Skeletal muscle tissue (tissue), 2 donors: ENCODE measurements around the gene SLC39A2. TPM values are rescaled to one million over a fixed set of nuclear protein-coding genes. Genes with fewer than 3 reads are reported as not detected.

Experiments used
- small RNA-seq: library from RNA; depleted of rRNA; stranded (forward); fragments of <200 nt; gene quantifications from one replicate; pipeline ENCODE3, GENCODE V24; 2014
- total RNA-seq: library from RNA; depleted of rRNA; stranded (reverse); fragments of >200 nt; gene quantifications from one replicate; pipeline ENCODE4 v1.2.3, GENCODE V29; 2014

The SLC39A2 gene
- total RNA-seq, 1 donor from 2014 or later, result not detected

Small RNAs within 50 kb of the gene (small RNA-seq; reads per million reads assigned to genes)
- not detected for gene RN7SL189P

Other genes starting within 250 kb of the SLC39A2 start
- not detected for gene EDDM3B, start 230.9 kb upstream of the SLC39A2 start, total RNA-seq
- gene RNASE6, start 218.0 kb upstream of the SLC39A2 start, total RNA-seq, result 5.2 TPM
- gene RNASE1, start 196.4 kb upstream of the SLC39A2 start, total RNA-seq, result 113 TPM
- not detected for gene RNASE3, start 107.9 kb upstream of the SLC39A2 start, total RNA-seq
- gene RNASE2, start 43.8 kb upstream of the SLC39A2 start, total RNA-seq, result not detected
- gene METTL17, start 9.3 kb upstream of the SLC39A2 start, total RNA-seq, result 45.4 TPM
- 162 TPM for gene NDRG2, start 25.8 kb downstream of the SLC39A2 start, total RNA-seq
- not detected for gene TPPP2, start 30.9 kb downstream of the SLC39A2 start, total RNA-seq
- not detected for gene RNASE13, start 35.5 kb downstream of the SLC39A2 start, total RNA-seq
- gene RNASE7, start 43.1 kb downstream of the SLC39A2 start, total RNA-seq, result not detected
- not detected for gene RNASE8, start 58.5 kb downstream of the SLC39A2 start, total RNA-seq
- 32.4 TPM for gene ARHGEF40, start 71.0 kb downstream of the SLC39A2 start, total RNA-seq
- gene ZNF219, start 99.4 kb downstream of the SLC39A2 start, total RNA-seq, result 5.2 TPM
- gene TMEM253, start 101.8 kb downstream of the SLC39A2 start, total RNA-seq, result not detected
- not detected for gene OR5AU1, start 156.8 kb downstream of the SLC39A2 start, total RNA-seq